RWPE1 (cell line): ENCODE data around the gene IL21R.

ENCODE experiments used
- CTCF ChIA-PET: fragments of 350-600 bp; sonication (Branson Sonifier 250); formaldehyde crosslinking; extraction: SDS; loops from one replicate; lab custom pipeline; 2021; lab: Yijun Ruan, JAX
- POLR2A ChIA-PET: fragments of 400-600 bp; formaldehyde crosslinking; extraction: SDS; loops from one replicate; lab custom pipeline; 2020; ENCODE audit warnings: antibody characterized with exemption; ENCODE audit not compliant: low non-redundant PET; lab: Yijun Ruan, JAX
- DNase-seq: peaks from one replicate; pipeline ENCODE4 v3.0.0; 2012; ENCODE audit warnings: low spot score
- H3K27ac ChIP-seq: fragments of 450-650 bp; 2 replicates; pipeline ENCODE4 v1.5.1; 2017
- TF ChIP-seq, protein P1 (sequence below): fragments of 450-650 bp; conservative IDR thresholded peaks from 2 replicates; pipeline ENCODE4 v1.5.1; 2017; ENCODE audit warnings: low read depth, mild to moderate bottlenecking

IL21R gene

GRCh38 chr16:27370318-27370717, 31.7 kb upstream of the IL21R start:
- TF ChIP-seq, protein P1, sequence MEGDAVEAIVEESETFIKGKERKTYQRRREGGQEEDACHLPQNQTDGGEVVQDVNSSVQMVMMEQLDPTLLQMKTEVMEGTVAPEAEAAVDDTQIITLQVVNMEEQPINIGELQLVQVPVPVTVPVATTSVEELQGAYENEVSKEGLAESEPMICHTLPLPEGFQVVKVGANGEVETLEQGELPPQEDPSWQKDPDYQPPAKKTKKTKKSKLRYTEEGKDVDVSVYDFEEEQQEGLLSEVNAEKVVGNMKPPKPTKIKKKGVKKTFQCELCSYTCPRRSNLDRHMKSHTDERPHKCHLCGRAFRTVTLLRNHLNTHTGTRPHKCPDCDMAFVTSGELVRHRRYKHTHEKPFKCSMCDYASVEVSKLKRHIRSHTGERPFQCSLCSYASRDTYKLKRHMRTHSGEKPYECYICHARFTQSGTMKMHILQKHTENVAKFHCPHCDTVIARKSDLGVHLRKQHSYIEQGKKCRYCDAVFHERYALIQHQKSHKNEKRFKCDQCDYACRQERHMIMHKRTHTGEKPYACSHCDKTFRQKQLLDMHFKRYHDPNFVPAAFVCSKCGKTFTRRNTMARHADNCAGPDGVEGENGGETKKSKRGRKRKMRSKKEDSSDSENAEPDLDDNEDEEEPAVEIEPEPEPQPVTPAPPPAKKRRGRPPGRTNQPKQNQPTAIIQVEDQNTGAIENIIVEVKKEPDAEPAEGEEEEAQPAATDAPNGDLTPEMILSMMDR = no peak
- POLR2A ChIA-PET = no interaction called here
- CTCF ChIA-PET = no interaction called here
- H3K27ac ChIP-seq = no peak overlapping the region
- no peak for DNase-seq

DNA sequence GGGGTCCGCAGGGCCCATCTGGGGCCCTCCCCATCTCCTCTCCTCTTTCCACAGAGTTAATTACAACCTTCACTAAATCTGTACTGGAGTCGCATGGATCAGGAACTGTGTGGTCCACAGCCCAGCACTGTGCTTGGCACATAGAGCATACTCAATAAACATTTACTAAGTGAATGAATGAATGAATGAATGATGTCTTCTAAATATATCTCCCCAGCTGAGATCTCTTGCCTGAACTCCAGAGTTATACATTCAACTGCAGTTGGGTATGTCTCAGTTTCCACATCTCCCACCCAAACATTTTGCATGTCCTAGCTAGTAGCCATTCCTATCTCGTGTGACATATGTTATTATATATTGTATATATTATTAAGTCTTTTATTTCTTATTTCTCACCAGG, 28.7 kb upstream of the IL21R start:
- CTCF ChIA-PET = interaction anchor here (0.6 kb wide), 1 partner anchor 58 kb away, joined by 6 read pairs; no protein-coding TSS in a partner anchor

GRCh38 chr16:27374221-27374803, 27.7 kb upstream of the IL21R start:
- ChIA-PET POLR2A (no interaction called here), CTCF (interaction anchor here (0.6 kb wide), 1 partner anchor 44 kb away, joined by 4 read pairs; no protein-coding TSS in a partner anchor)
- no peak overlapping the region for H3K27ac ChIP-seq
- no peak for DNase-seq
- TF ChIP-seq, protein P1 = no peak

More for the DNA sequence above, 28.7 kb upstream of the IL21R start:
- TF ChIP-seq, protein P1 = no peak
- POLR2A ChIA-PET = no interaction called here
- H3K27ac ChIP-seq = no peak overlapping the region
- DNase-seq = no peak

GRCh38 chr16:27374804-27375425, 27.1 kb upstream of the IL21R start:
- peak; percentile 73 for DNase-seq
- TF ChIP-seq, protein P1 = no peak; the same call in 1 of the 2 replicates
- ChIA-PET CTCF (interaction anchor here (0.6 kb wide), 1 partner anchor 43 kb away, joined by 4 read pairs; no protein-coding TSS in a partner anchor), POLR2A (no interaction called here)
- H3K27ac ChIP-seq = no peak overlapping the region

DNA sequence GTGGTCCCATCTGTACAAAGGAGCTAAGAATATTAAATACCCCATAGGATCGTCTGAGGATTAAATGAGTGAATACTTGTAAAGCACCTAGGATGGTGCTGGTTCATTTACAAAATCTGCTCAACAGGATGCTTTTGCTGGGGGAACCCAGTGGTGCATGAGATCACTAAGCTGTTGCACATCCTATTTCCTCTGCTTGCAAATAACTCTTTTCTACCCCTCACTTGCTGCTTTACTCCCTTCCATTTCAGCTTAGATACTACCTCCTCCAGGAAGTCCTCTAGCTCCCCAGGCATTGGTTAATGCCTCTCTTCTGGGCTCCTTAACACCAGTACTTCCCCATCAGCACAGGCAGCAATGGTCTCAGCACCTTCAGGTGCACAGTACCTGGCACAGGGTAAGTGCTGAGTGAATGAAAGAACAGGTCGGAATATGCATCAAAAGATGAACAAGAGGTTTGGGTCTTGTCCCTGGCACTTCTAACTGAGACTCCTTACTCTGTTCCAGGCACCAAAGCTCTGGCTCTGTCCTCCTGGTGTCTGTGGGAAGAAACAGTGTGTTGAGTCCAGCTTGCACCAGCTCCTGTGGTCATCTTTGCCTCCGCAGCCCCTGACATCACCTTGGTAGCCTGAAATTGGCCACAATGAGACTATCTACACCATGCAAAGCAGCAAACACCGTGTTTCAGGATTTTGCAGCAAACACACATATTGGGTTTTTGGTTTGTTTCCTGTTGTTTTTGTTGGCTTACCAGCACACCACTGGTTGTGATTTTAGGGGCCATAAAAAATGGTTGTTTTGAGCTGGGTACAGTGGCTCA, 24.1 kb upstream of the IL21R start:
- H3K27ac ChIP-seq = no peak overlapping the region
- CTCF ChIA-PET = interaction anchor here (1.0 kb wide), 1 partner anchor 78 kb away, joined by 3 read pairs; no protein-coding TSS in a partner anchor
- TF ChIP-seq, protein P1 = no peak
- DNase-seq = no peak
- POLR2A ChIA-PET = no interaction called here

DNA sequence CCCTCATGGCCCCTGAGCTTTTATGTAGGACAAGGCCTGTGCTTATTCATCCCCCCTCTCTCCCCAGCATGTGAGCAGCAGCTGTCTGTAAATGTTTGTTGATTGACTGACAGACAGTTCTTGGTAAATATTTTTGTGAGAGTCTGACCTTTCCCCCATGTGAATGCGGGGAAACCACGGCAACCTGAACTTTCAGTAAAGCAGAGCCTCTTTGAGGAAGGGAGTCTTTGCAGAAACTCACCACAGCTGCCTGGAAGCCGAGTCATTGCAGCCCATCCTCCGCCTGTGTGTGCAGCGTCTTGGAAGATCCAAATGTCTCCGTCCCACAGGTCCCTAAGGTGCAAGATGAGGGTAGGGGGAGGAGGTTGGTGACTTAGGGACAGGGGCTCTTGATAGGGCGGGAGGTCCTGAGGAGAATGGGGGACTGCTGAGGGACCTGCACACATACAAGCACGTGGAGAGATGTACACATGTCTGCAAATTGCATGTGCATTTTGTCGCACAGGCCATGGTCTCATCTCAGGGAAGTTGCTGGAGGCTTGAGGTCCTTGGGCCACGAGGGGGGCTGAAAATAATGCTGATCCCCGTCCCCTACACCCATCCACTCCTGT, 23.0 kb upstream of the IL21R start:
- DNase-seq = no peak
- H3K27ac ChIP-seq = no peak overlapping the region
- ChIA-PET POLR2A (no interaction called here), CTCF (no interaction called here)
- TF ChIP-seq, protein P1 = no peak
